ENCODE measurements around the gene NXPH4. TPM values are rescaled to one million over a fixed set of nuclear protein-coding genes. Genes with fewer than 3 reads are reported as not detected.
A peak's percentile ranks its signal among the peaks of the same experiment; 100 is the strongest.

The NXPH4 gene
- total RNA-seq, 4 donors from 2014 or later = not detected

- no peak overlapping the region for H3K4me3 ChIP-seq
- H3K4me1 ChIP-seq = peaks cover 0 to 8% (median 0%) of the 10 kb centered on the region in 4 donors
- 96% methylated on average over 10 of the region's 14 CpGs for WGBS
- TF ChIP-seq POLR2A (IDR thresholded peaks at IDR 0.05; ENCODE audit: low read depth) = no peak
- TF ChIP-seq EP300 (IDR thresholded peaks at IDR 0.05) = no peak
- TF ChIP-seq, protein P1, sequence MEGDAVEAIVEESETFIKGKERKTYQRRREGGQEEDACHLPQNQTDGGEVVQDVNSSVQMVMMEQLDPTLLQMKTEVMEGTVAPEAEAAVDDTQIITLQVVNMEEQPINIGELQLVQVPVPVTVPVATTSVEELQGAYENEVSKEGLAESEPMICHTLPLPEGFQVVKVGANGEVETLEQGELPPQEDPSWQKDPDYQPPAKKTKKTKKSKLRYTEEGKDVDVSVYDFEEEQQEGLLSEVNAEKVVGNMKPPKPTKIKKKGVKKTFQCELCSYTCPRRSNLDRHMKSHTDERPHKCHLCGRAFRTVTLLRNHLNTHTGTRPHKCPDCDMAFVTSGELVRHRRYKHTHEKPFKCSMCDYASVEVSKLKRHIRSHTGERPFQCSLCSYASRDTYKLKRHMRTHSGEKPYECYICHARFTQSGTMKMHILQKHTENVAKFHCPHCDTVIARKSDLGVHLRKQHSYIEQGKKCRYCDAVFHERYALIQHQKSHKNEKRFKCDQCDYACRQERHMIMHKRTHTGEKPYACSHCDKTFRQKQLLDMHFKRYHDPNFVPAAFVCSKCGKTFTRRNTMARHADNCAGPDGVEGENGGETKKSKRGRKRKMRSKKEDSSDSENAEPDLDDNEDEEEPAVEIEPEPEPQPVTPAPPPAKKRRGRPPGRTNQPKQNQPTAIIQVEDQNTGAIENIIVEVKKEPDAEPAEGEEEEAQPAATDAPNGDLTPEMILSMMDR (IDR thresholded peaks at IDR 0.05) = no peak
- no peak for TF ChIP-seq POLR2AphosphoS5 (IDR thresholded peaks at IDR 0.05)
- intact Hi-C loops (cut with DNase I) = no loop called here
- DNase-seq (ENCODE audit: extremely low spot score) = no peak
- peaks cover 0 to under 1% (median 0%) of the 10 kb centered on the region in 4 donors for H3K27me3 ChIP-seq
- peaks cover 32 to 58% (median 52%) of the 10 kb centered on the region in 4 donors for H3K36me3 ChIP-seq
- H3K27ac ChIP-seq (replicated peaks in 1 of 4) = no peak overlapping the region
- H3K9me3 ChIP-seq = no peaks in the 10 kb centered on the region
Observed at GRCh38 chr12:57254506-57255280, 38.1 kb downstream of the NXPH4 start.

DNA sequence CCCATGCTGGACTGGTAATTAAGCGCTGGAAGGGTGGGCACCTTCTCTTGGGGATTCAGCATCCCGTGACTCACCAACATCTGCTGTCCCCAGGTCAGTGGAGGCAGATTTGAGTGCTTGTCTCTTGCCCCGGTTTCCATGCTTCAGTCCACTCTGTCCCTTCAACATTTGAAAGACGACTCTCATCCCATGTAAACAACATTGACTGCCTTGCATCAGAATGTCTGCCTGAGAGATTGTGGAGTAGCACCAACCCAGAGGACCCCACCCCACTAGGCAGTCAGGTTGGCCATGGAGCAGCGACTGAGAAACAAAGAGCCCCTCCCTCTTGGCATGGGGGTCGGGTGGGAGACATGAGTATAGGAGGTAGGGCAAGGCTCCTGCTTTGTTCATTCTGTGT lies 39.3 kb downstream of the NXPH4 start:
- DNase-seq (ENCODE audit: extremely low spot score) = no peak
- Histone ChIP-seq H3K36me3 (peaks cover 39 to 69% (median 59%) of the 10 kb centered on the region in 4 donors), H3K9me3 (no peaks in the 10 kb centered on the region), H3K27me3 (no peaks in the 10 kb centered on the region), H3K4me1 (peaks cover 0 to 12% (median 0%) of the 10 kb centered on the region in 4 donors), H3K4me3 (no peak overlapping the region), H3K27ac (replicated peaks in 1 of 4) (no peak overlapping the region)
- TF ChIP-seq, protein P1 (IDR thresholded peaks at IDR 0.05) = no peak
- TF ChIP-seq POLR2A (IDR thresholded peaks at IDR 0.05; ENCODE audit: low read depth) (no peak), EP300 (IDR thresholded peaks at IDR 0.05) (no peak), POLR2AphosphoS5 (IDR thresholded peaks at IDR 0.05) (no peak)
- intact Hi-C loops (cut with DNase I) = no loop called here
- WGBS = 83% methylated on average over 6 of the region's 6 CpGs

GRCh38 chr12:57258977-57259970 lies 42.7 kb downstream of the NXPH4 start:
- TF ChIP-seq POLR2AphosphoS5 (IDR thresholded peaks at IDR 0.05) (no peak), POLR2A (IDR thresholded peaks at IDR 0.05; ENCODE audit: low read depth) (no peak), EP300 (IDR thresholded peaks at IDR 0.05) (no peak)
- TF ChIP-seq, protein P1 (IDR thresholded peaks at IDR 0.05) = no peak
- H3K27ac ChIP-seq (replicated peaks in 1 of 4) = no peak overlapping the region
- H3K36me3 ChIP-seq = peaks cover 40 to 76% (median 65%) of the 10 kb centered on the region in 4 donors
- intact Hi-C loops (cut with DNase I) = no loop called here
- H3K9me3 ChIP-seq = no peaks in the 10 kb centered on the region
- no peak overlapping the region for H3K4me3 ChIP-seq
- peaks cover 0 to 15% (median 8%) of the 10 kb centered on the region in 4 donors for H3K4me1 ChIP-seq
- WGBS = 68% methylated on average over 6 of the region's 6 CpGs
- no peaks in the 10 kb centered on the region for H3K27me3 ChIP-seq
- no peak for DNase-seq (ENCODE audit: extremely low spot score)

DNA sequence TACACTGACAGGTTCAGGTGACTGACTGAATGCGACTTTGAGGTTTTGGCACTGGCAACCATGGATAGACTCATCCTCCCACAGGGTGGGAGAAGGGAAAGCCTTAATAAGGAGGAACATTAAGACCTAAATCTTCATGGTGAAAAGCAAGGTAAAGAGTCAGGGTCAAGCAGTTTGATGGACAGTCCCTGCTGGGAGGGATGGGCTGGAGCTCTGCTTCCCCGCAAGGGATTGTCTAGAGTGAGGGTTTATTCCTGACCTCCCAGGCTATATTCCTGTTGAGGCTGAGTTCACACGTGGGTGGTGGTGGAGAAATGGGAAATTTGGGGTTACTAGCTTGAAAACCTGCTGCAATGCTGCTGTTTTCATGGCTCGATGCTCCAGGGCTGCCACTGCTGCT lies 43.8 kb downstream of the NXPH4 start:
- H3K4me1 ChIP-seq = peaks cover 0 to 15% (median 8%) of the 10 kb centered on the region in 4 donors
- 93% methylated on average over 4 of the region's 4 CpGs for WGBS
- no peak overlapping the region for H3K27ac ChIP-seq (replicated peaks in 1 of 4)
- peaks cover 40 to 73% (median 61%) of the 10 kb centered on the region in 4 donors for H3K36me3 ChIP-seq
- no peaks in the 10 kb centered on the region for H3K9me3 ChIP-seq
- intact Hi-C loops (cut with DNase I) = no loop called here
- H3K4me3 ChIP-seq = no peak overlapping the region
- DNase-seq (ENCODE audit: extremely low spot score) = peak; percentile 31
- TF ChIP-seq POLR2A (IDR thresholded peaks at IDR 0.05; ENCODE audit: low read depth) (no peak), EP300 (IDR thresholded peaks at IDR 0.05) (no peak), POLR2AphosphoS5 (IDR thresholded peaks at IDR 0.05) (no peak)
- H3K27me3 ChIP-seq = no peaks in the 10 kb centered on the region

Measured in esophagus muscularis mucosa (tissue), 4 donors.